Upper lobe of left lung (tissue), 6 donors: Measurements from ENCODE around the gene WDR70. TPM values are rescaled to one million over a fixed set of nuclear protein-coding genes. Genes with fewer than 3 reads are reported as not detected.

ENCODE experiments used
- ATAC-seq, 2 donors: fragments of 200-7000 bp; cut with Tn5 transposase; one replicate each; pipeline ENCODE4 v1.9.1; 2022; ENCODE audit warnings: mild to moderate bottlenecking in 2 of 2, moderate library complexity in 2 of 2; ENCODE audit not compliant: low FRiP score in 2 of 2
- DNase-seq, 2 donors: peaks; one replicate each; pipeline ENCODE4 v3.0.0-alpha.2; 2019 to 2020
- H3K27ac ChIP-seq, 4 donors: fragments of 200-600 bp; sonication (generic); one replicate each; pipeline ENCODE4 v1.5.1; 2016 to 2019
- H3K27me3 ChIP-seq, 4 donors: fragments of 200-600 bp; sonication (generic); one replicate each; pipeline ENCODE4 v1.5.1; 2017 to 2019
- H3K36me3 ChIP-seq, 4 donors: fragments of 200-600 bp; sonication (generic); one replicate each; pipeline ENCODE4 v1.5.1; 2016 to 2019
- H3K4me1 ChIP-seq, 4 donors: fragments of 200-600 bp; sonication (generic); one replicate each; pipeline ENCODE4 v1.5.1; 2018 to 2019
- H3K4me3 ChIP-seq, 4 donors: fragments of 200-600 bp; sonication (generic); one replicate each; pipeline ENCODE4 v1.5.1; 2017 to 2019; ENCODE audit warnings: mild to moderate bottlenecking in 2 of 4, moderate library complexity in 1 of 4
- H3K9me3 ChIP-seq, 4 donors: fragments of 200-600 bp; sonication (generic); one replicate each; pipeline ENCODE4 v1.5.1; 2018 to 2019
- CTCF ChIP-seq, 6 experiments: fragments of 450-650 bp in 4 of 6; fragments of 200-600 bp in 2 of 6; sonication (generic) in 2 of 6; IDR thresholded peaks; one replicate each; pipeline ENCODE4 v1.5.1; 2016 to 2019; ENCODE audit warnings: antibody characterized with exemption in 6 of 6
- EP300 ChIP-seq, 4 donors: sonication (generic); formaldehyde crosslinking; IDR thresholded peaks; one replicate each; pipeline ENCODE4 v1.5.1; 2017; ENCODE audit warnings: antibody characterized with exemption in 4 of 4, control low read depth in 2 of 4
- POLR2A ChIP-seq, 4 donors: fragments of 450-650 bp; IDR thresholded peaks; one replicate each; pipeline ENCODE4 v1.5.1; 2016 to 2017; ENCODE audit warnings: antibody characterized with exemption in 4 of 4, mild to moderate bottlenecking in 2 of 4
- POLR2AphosphoS5 ChIP-seq, 2 donors: sonication (generic); formaldehyde crosslinking; IDR thresholded peaks; one replicate each; pipeline ENCODE4 v1.5.1; 2017; ENCODE audit warnings: antibody characterized with exemption in 2 of 2
- WGBS, 2 donors: methylation state at CpG; one replicate each; pipeline ENCODE4 v1.1.5; 2017 to 2018; 5-methylcytosine and 5-hydroxymethylcytosine counted together
- total RNA-seq, 6 donors: library from RNA; depleted of rRNA in 4 of 6; stranded (reverse); fragments of >200 nt in 4 of 6; gene quantifications; one replicate each; pipeline versions ENCODE4 v1.1.0 to v1.2.1, GENCODE V29; 2016 to 2021
- donor health status: DM: no; HTN: no; CAD: no; lungs with moderate emphysema.
- donor health status: DM: no; HTN: yes; CAD: no; lungs with severe emphysema.

Gene WDR70
- total RNA-seq, 6 donors from 2014 or later: 20.7 to 75.4 (median 27.9) TPM

GRCh38 chr5:37543216-37543615 is 164.1 kb downstream of the WDR70 start:
- ATAC-seq (no peak), DNase-seq (no peak)
- Histone ChIP-seq H3K4me3 (no peak overlapping the region), H3K4me1 (no peaks in the 10 kb centered on the region), H3K9me3 (no peaks in the 10 kb centered on the region), H3K36me3 (no peaks in the 10 kb centered on the region), H3K27me3 (no peaks in the 10 kb centered on the region), H3K27ac (no peak overlapping the region)
- no peak for TF ChIP-seq POLR2AphosphoS5 (IDR thresholded peaks at IDR 0.05)
- no peak for TF ChIP-seq EP300 (IDR thresholded peaks at IDR 0.05)
- no peak for TF ChIP-seq POLR2A (IDR thresholded peaks at IDR 0.05)
- no peak for TF ChIP-seq CTCF (IDR thresholded peaks at IDR 0.05)
- 92 to 94% methylated on average over 1 of the region's 1 CpG for WGBS, 2 donors

GRCh38 chr5:37549411-37549810 is 170.3 kb downstream of the WDR70 start:
- TF ChIP-seq EP300 (IDR thresholded peaks at IDR 0.05) (no peak), CTCF (IDR thresholded peaks at IDR 0.05) (no peak), POLR2AphosphoS5 (IDR thresholded peaks at IDR 0.05) (no peak)
- ATAC-seq (no peak), DNase-seq (no peak)
- no peak overlapping the region for H3K27ac ChIP-seq
- no peaks in the 10 kb centered on the region for H3K9me3 ChIP-seq
- H3K36me3 ChIP-seq: no peaks in the 10 kb centered on the region
- H3K4me3 ChIP-seq: no peak overlapping the region
- H3K27me3 ChIP-seq: no peaks in the 10 kb centered on the region
- H3K4me1 ChIP-seq: peaks cover 0 to 15% (median 2%) of the 10 kb centered on the region in 4 donors

GRCh38 chr5:37552161-37552560 is 173.0 kb downstream of the WDR70 start:
- no peak for ATAC-seq
- peaks cover 0 to 15% (median 2%) of the 10 kb centered on the region in 4 donors for H3K4me1 ChIP-seq
- TF ChIP-seq POLR2AphosphoS5 (IDR thresholded peaks at IDR 0.05) (no peak), EP300 (IDR thresholded peaks at IDR 0.05) (no peak), CTCF (IDR thresholded peaks at IDR 0.05) (no peak), POLR2A (IDR thresholded peaks at IDR 0.05) (no peak)
- no peaks in the 10 kb centered on the region for H3K9me3 ChIP-seq
- no peak overlapping the region for H3K4me3 ChIP-seq
- WGBS, 2 donors: 93 to 95% methylated on average over 3 of the region's 3 CpGs
- no peak for DNase-seq
- no peaks in the 10 kb centered on the region for H3K27me3 ChIP-seq
- H3K36me3 ChIP-seq: no peaks in the 10 kb centered on the region
- no peak overlapping the region for H3K27ac ChIP-seq

GRCh38 chr5:37552770-37553719 is 173.9 kb downstream of the WDR70 start:
- no peak for DNase-seq
- WGBS, 2 donors: 43 to 50% methylated on average over 9 of the region's 9 CpGs
- Histone ChIP-seq H3K36me3 (no peaks in the 10 kb centered on the region), H3K4me1 (peaks cover 0 to 15% (median 2%) of the 10 kb centered on the region in 4 donors), H3K27ac (peak overlapping the region in 1 of 4 donors; percentile 27), H3K9me3 (no peaks in the 10 kb centered on the region), H3K4me3 (no peak overlapping the region), H3K27me3 (no peaks in the 10 kb centered on the region)
- ATAC-seq: peak in 1 of 2 donors; percentile 55
- no peak for TF ChIP-seq EP300 (IDR thresholded peaks at IDR 0.05)
- TF ChIP-seq CTCF (IDR thresholded peaks at IDR 0.05): no peak
- TF ChIP-seq POLR2A (IDR thresholded peaks at IDR 0.05): no peak
- TF ChIP-seq POLR2AphosphoS5 (IDR thresholded peaks at IDR 0.05): no peak
